Measurements from ENCODE around the gene SMTNL2.

SMTNL2 gene

DNA sequence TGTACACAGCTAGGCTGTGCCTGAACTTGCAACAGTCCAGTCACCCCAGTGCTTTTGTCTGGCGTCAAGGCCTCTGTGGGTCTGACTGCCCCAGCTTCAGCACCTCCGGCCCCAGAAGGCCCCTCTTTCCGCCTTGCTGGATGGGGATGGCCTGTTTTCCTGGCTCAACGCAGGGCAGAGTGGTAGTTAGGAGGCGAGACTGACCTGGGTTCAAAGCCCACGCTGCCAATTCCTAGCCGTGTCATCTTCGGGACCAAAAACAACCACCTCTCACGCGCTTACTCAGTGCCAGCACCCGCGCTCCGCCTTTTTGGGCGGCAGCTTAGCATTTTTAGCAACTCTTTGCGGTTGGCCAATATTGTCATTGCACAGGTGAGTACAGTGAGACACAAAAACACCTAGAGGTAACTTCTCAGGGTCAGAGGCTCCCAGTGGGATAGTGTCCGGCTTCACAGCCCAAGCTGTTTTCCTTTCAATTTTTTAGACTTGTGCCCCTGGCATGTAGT is 33.7 kb upstream of the SMTNL2 start:
- H2BK15ac ChIP-seq (ENCODE audit: low read depth, poor library complexity, severe bottlenecking): no peak overlapping the region
- no peak overlapping the region for H3K4me2 ChIP-seq (ENCODE audit: low read length, poor library complexity, severe bottlenecking)
- H3K18ac ChIP-seq (ENCODE audit: low read depth in 1 of 2, low read length in 2 of 2): no peak overlapping the region
- no peak for DNase-seq
- no peak overlapping the region for H4K91ac ChIP-seq (ENCODE audit: low read length)
- H3K4me3 ChIP-seq (ENCODE audit: insufficient read depth in 1 of 2, low read depth in 1 of 2, low read length in 2 of 2): no peak overlapping the region
- no peak overlapping the region for H2AK5ac ChIP-seq (ENCODE audit: low read length, severe bottlenecking)
- no peak overlapping the region for H2BK12ac ChIP-seq (ENCODE audit: low read length in 2 of 2)
- WGBS: 99% methylated on average over 16 of the region's 16 CpGs
- peaks cover 78 to 81% of the 10 kb centered on the region in 2 experiments for H3K36me3 ChIP-seq (ENCODE audit: control insufficient read depth in 1 of 2, insufficient read depth in 2 of 2, low read depth in 1 of 2, low read length in 2 of 2)
- no peak overlapping the region for H2AFZ ChIP-seq (ENCODE audit: low read depth, low read length)
- H3K9me3 ChIP-seq (ENCODE audit: control insufficient read depth, low read length): no peaks in the 10 kb centered on the region
- H2BK120ac ChIP-seq (ENCODE audit: low read depth, low read length): no peak overlapping the region
- no peak overlapping the region for H3K9ac ChIP-seq (ENCODE audit: low read length)
- peaks cover 45% of the 10 kb centered on the region for H3K79me1 ChIP-seq (replicated peaks; ENCODE audit: low read length, poor library complexity, severe bottlenecking)
- H3K4me1 ChIP-seq (ENCODE audit: control insufficient read depth, insufficient read depth, low read depth, low read length): peaks cover 36% of the 10 kb centered on the region
- H3K14ac ChIP-seq (ENCODE audit: low read length in 2 of 2): no peak overlapping the region
- H3K23ac ChIP-seq (ENCODE audit: low read length in 2 of 2): no peak overlapping the region
- H2BK5ac ChIP-seq (ENCODE audit: low read depth, low read length, poor library complexity, severe bottlenecking): no peak overlapping the region
- no peak overlapping the region for H4K8ac ChIP-seq (ENCODE audit: low read length)
- H3K27ac ChIP-seq (ENCODE audit: low read length, poor library complexity, severe bottlenecking): no peak overlapping the region
- H3K27me3 ChIP-seq (ENCODE audit: control insufficient read depth in 1 of 2, insufficient read depth in 1 of 2, low read length in 2 of 2): no peaks in the 10 kb centered on the region
- no peak overlapping the region for H3K4ac ChIP-seq (ENCODE audit: low read depth in 1 of 2, low read length in 2 of 2)

DNA sequence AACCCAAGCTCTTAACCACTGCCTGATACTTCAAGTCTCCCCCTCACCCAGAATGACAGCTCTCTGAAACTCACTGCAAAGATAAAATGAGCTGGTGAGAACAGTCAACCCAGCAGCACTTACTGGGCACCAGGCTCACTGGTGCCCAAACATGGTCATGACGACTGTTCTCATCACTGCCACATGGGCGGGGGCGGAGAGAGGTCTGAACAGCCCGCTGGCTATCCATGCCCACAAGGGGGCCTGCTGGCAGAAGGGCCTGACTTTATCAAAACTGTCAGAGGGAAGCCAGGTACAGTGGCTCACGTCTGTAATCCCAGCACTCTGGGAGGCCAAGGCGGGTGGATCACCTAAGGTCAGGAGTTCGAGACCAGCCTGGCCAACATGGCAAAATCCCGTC is 33.2 kb upstream of the SMTNL2 start:
- peaks cover 74 to 76% of the 10 kb centered on the region in 2 experiments for H3K36me3 ChIP-seq (ENCODE audit: control insufficient read depth in 1 of 2, insufficient read depth in 2 of 2, low read depth in 1 of 2, low read length in 2 of 2)
- no peak overlapping the region for H2BK120ac ChIP-seq (ENCODE audit: low read depth, low read length)
- peaks cover 40% of the 10 kb centered on the region for H3K4me1 ChIP-seq (ENCODE audit: control insufficient read depth, insufficient read depth, low read depth, low read length)
- no peak overlapping the region for H3K27ac ChIP-seq (ENCODE audit: low read length, poor library complexity, severe bottlenecking)
- H3K79me1 ChIP-seq (replicated peaks; ENCODE audit: low read length, poor library complexity, severe bottlenecking): peaks cover 41% of the 10 kb centered on the region
- H2AK5ac ChIP-seq (ENCODE audit: low read length, severe bottlenecking): no peak overlapping the region
- no peak overlapping the region for H3K4me3 ChIP-seq (ENCODE audit: insufficient read depth in 1 of 2, low read depth in 1 of 2, low read length in 2 of 2)
- WGBS: 90% methylated on average over 8 of the region's 8 CpGs
- H4K8ac ChIP-seq (ENCODE audit: low read length): no peak overlapping the region
- H2AFZ ChIP-seq (ENCODE audit: low read depth, low read length): no peak overlapping the region
- H4K91ac ChIP-seq (ENCODE audit: low read length): no peak overlapping the region
- no peak overlapping the region for H2BK5ac ChIP-seq (ENCODE audit: low read depth, low read length, poor library complexity, severe bottlenecking)
- no peak for DNase-seq
- H3K9me3 ChIP-seq (ENCODE audit: control insufficient read depth, low read length): no peaks in the 10 kb centered on the region
- no peak overlapping the region for H3K18ac ChIP-seq (ENCODE audit: low read depth in 1 of 2, low read length in 2 of 2)
- H3K23ac ChIP-seq (ENCODE audit: low read length in 2 of 2): no peak overlapping the region
- H3K4ac ChIP-seq (ENCODE audit: low read depth in 1 of 2, low read length in 2 of 2): no peak overlapping the region
- H2BK12ac ChIP-seq (ENCODE audit: low read length in 2 of 2): no peak overlapping the region
- H3K9ac ChIP-seq (ENCODE audit: low read length): no peak overlapping the region
- H3K27me3 ChIP-seq (ENCODE audit: control insufficient read depth in 1 of 2, insufficient read depth in 1 of 2, low read length in 2 of 2): no peaks in the 10 kb centered on the region
- H3K4me2 ChIP-seq (ENCODE audit: low read length, poor library complexity, severe bottlenecking): no peak overlapping the region
- H3K14ac ChIP-seq (ENCODE audit: low read length in 2 of 2): no peak overlapping the region
- H2BK15ac ChIP-seq (ENCODE audit: low read depth, poor library complexity, severe bottlenecking): no peak overlapping the region

DNA sequence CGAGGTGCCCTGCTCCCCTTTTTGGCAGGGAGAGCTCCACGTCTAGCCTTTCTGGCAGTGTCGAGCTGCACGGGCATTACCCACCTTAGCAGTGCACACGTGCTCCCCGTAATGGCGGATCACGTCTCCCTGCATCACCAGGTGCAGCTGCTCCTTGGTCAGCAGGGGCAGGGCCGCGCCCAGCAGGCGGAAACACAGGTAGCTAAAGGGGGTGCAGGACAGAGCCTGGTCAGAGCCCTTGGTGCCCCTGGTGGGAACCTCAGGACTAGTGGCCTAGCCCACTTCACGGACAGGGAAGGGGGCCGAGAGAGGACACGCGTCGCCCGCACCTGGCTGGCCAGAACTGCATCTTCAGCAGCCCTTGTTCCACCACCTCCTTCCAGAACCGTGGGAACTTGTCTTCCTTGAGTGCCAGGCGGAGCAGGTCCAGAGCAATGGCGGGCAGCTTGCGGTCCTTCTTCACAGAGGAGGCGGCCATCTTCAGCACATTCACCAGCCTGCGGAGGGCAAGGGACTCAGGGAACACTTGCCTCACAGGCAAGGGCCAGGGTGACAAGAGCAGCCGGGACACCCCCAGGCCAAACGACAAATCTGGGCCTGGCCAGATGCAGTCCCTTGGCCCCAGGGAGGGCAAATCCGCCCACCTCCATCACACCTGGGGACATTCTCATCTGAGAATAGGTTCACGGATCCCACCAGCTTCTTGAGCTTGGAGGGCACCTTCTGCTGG is 32.4 kb upstream of the SMTNL2 start:
- H3K18ac ChIP-seq (ENCODE audit: low read depth in 1 of 2, low read length in 2 of 2): no peak overlapping the region
- H2AFZ ChIP-seq (ENCODE audit: low read depth, low read length): no peak overlapping the region
- H3K27ac ChIP-seq (ENCODE audit: low read length, poor library complexity, severe bottlenecking): no peak overlapping the region
- no peak overlapping the region for H2BK120ac ChIP-seq (ENCODE audit: low read depth, low read length)
- no peak overlapping the region for H2BK12ac ChIP-seq (ENCODE audit: low read length in 2 of 2)
- H3K4ac ChIP-seq (ENCODE audit: low read depth in 1 of 2, low read length in 2 of 2): no peak overlapping the region
- H3K36me3 ChIP-seq (ENCODE audit: control insufficient read depth in 1 of 2, insufficient read depth in 2 of 2, low read depth in 1 of 2, low read length in 2 of 2): peaks cover 67 to 68% of the 10 kb centered on the region in 2 experiments
- H3K4me2 ChIP-seq (ENCODE audit: low read length, poor library complexity, severe bottlenecking): no peak overlapping the region
- H3K23ac ChIP-seq (ENCODE audit: low read length in 2 of 2): no peak overlapping the region
- no peak overlapping the region for H3K4me3 ChIP-seq (ENCODE audit: insufficient read depth in 1 of 2, low read depth in 1 of 2, low read length in 2 of 2)
- H4K91ac ChIP-seq (ENCODE audit: low read length): no peak overlapping the region
- H2BK15ac ChIP-seq (ENCODE audit: low read depth, poor library complexity, severe bottlenecking): no peak overlapping the region
- H3K14ac ChIP-seq (ENCODE audit: low read length in 2 of 2): no peak overlapping the region
- H3K9me3 ChIP-seq (ENCODE audit: control insufficient read depth, low read length): no peaks in the 10 kb centered on the region
- no peak for DNase-seq
- H3K27me3 ChIP-seq (ENCODE audit: control insufficient read depth in 1 of 2, insufficient read depth in 1 of 2, low read length in 2 of 2): no peaks in the 10 kb centered on the region
- H3K9ac ChIP-seq (ENCODE audit: low read length): no peak overlapping the region
- peaks cover 40% of the 10 kb centered on the region for H3K4me1 ChIP-seq (ENCODE audit: control insufficient read depth, insufficient read depth, low read depth, low read length)
- H4K8ac ChIP-seq (ENCODE audit: low read length): no peak overlapping the region
- H2AK5ac ChIP-seq (ENCODE audit: low read length, severe bottlenecking): no peak overlapping the region
- H3K79me1 ChIP-seq (replicated peaks; ENCODE audit: low read length, poor library complexity, severe bottlenecking): peaks cover 41% of the 10 kb centered on the region
- 97% methylated on average over 24 of the region's 27 CpGs for WGBS
- H2BK5ac ChIP-seq (ENCODE audit: low read depth, low read length, poor library complexity, severe bottlenecking): no peak overlapping the region

DNA sequence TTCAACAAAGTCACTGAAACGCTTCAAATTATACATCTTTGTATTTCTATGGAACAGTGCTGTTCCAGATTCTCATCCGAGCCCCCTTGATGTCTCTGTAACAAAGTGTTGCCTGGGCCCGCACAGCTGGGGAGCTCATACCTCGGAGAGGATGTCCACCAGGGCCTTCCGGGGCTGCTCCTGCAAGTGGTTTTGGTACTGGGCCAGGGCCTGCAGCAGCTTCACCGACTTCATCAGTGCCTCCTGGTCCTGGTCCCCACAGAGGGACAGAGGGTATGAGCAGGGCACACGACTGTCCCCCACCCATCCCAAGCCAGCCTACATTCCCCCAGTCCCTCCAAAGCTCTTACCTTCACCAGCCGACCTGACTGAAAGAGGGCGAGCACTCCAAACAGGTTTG is 30.7 kb upstream of the SMTNL2 start:
- H3K27me3 ChIP-seq (ENCODE audit: control insufficient read depth in 1 of 2, insufficient read depth in 1 of 2, low read length in 2 of 2): no peaks in the 10 kb centered on the region
- no peak overlapping the region for H2BK120ac ChIP-seq (ENCODE audit: low read depth, low read length)
- H2BK12ac ChIP-seq (ENCODE audit: low read length in 2 of 2): no peak overlapping the region
- H3K4me3 ChIP-seq (ENCODE audit: insufficient read depth in 1 of 2, low read depth in 1 of 2, low read length in 2 of 2): peak overlapping the region in 1 of 2 experiments; percentile 98
- no peak overlapping the region for H3K27ac ChIP-seq (ENCODE audit: low read length, poor library complexity, severe bottlenecking)
- 98% methylated on average over 9 of the region's 9 CpGs for WGBS
- H4K91ac ChIP-seq (ENCODE audit: low read length): no peak overlapping the region
- no peak overlapping the region for H3K4ac ChIP-seq (ENCODE audit: low read depth in 1 of 2, low read length in 2 of 2)
- H2BK5ac ChIP-seq (ENCODE audit: low read depth, low read length, poor library complexity, severe bottlenecking): no peak overlapping the region
- peak overlapping the region; percentile 89 for H3K4me2 ChIP-seq (ENCODE audit: low read length, poor library complexity, severe bottlenecking)
- no peak overlapping the region for H3K23ac ChIP-seq (ENCODE audit: low read length in 2 of 2)
- H2AFZ ChIP-seq (ENCODE audit: low read depth, low read length): no peak overlapping the region
- H3K36me3 ChIP-seq (ENCODE audit: control insufficient read depth in 1 of 2, insufficient read depth in 2 of 2, low read depth in 1 of 2, low read length in 2 of 2): peaks cover 50 to 51% of the 10 kb centered on the region in 2 experiments
- no peak overlapping the region for H2AK5ac ChIP-seq (ENCODE audit: low read length, severe bottlenecking)
- peaks cover 39% of the 10 kb centered on the region for H3K4me1 ChIP-seq (ENCODE audit: control insufficient read depth, insufficient read depth, low read depth, low read length)
- peak overlapping the region; percentile 96 for H3K9ac ChIP-seq (ENCODE audit: low read length)
- H3K18ac ChIP-seq (ENCODE audit: low read depth in 1 of 2, low read length in 2 of 2): no peak overlapping the region
- no peaks in the 10 kb centered on the region for H3K9me3 ChIP-seq (ENCODE audit: control insufficient read depth, low read length)
- no peak overlapping the region for H4K8ac ChIP-seq (ENCODE audit: low read length)
- DNase-seq: no peak
- peaks cover 39% of the 10 kb centered on the region for H3K79me1 ChIP-seq (replicated peaks; ENCODE audit: low read length, poor library complexity, severe bottlenecking)
- no peak overlapping the region for H2BK15ac ChIP-seq (ENCODE audit: low read depth, poor library complexity, severe bottlenecking)
- H3K14ac ChIP-seq (ENCODE audit: low read length in 2 of 2): no peak overlapping the region
